ENCODE results near the gene ELOVL6. TPM values are rescaled to one million over a fixed set of nuclear protein-coding genes. Genes with fewer than 3 reads are reported as not detected.
"Not testable (repeated sequence)": the region's sequence is repeated elsewhere in the genome, so short reads cannot be mapped to it uniquely, and the experiment has no call there.

ELOVL6 gene
- total and polyA plus RNA-seq, 3 donors from 2014 or later, result 1.3 to 3.5 (median 1.5) TPM

- TF ChIP-seq CTCF (IDR thresholded peaks at IDR 0.05), result no peak
- TF ChIP-seq POLR2A (IDR thresholded peaks at IDR 0.05), result no peak
- Histone ChIP-seq H3K4me3 (peak overlapping the region; percentile 85 to 88), H3K4me1 (peaks cover 9% of the 10 kb centered on the region), H3K27me3 (no peaks in the 10 kb centered on the region), H3K36me3 (ENCODE audit: low read depth, missing control alignments) (no peaks in the 10 kb centered on the region), H3K9me3 (no peaks in the 10 kb centered on the region), H3K27ac (peak overlapping the region; percentile 80 to 87)
- WGBS, 2 donors, result 16 to 23% methylated on average over 11 of the region's 11 CpGs
- no peak for DNase-seq
- intact Hi-C loops (cut with DNase I; ENCODE audit: low total_unique reads), result no loop called here
Measured at GRCh38 chr4:110195561-110196205, 2.7 kb downstream of the ELOVL6 start.

- no peak overlapping the region for H3K27ac ChIP-seq
- intact Hi-C loops (cut with DNase I; ENCODE audit: low total_unique reads), result no loop called here
- 53 to 61% methylated on average over 8 of the region's 8 CpGs for WGBS, 2 donors
Measured at GRCh38 chr4:110193822-110194761, 4.3 kb downstream of the ELOVL6 start.

GRCh38 chr4:110193287-110193686 lies 5.1 kb downstream of the ELOVL6 start:
- H3K4me3 ChIP-seq; H3K4me1 ChIP-seq; H3K27ac ChIP-seq; DNase-seq; intact Hi-C loops (cut with DNase I; ENCODE audit: low total_unique reads); H3K27me3 ChIP-seq; H3K9me3 ChIP-seq; H3K36me3 ChIP-seq (ENCODE audit: low read depth, missing control alignments): not testable (repeated sequence)
- WGBS, 2 donors, result 48 to 49% methylated on average over 7 of the region's 7 CpGs

More at GRCh38 chr4:110193822-110194761, 4.3 kb downstream of the ELOVL6 start:
- Histone ChIP-seq H3K4me3 (no peak overlapping the region), H3K4me1 (peaks cover 9% of the 10 kb centered on the region), H3K9me3 (no peaks in the 10 kb centered on the region), H3K27me3 (no peaks in the 10 kb centered on the region), H3K36me3 (ENCODE audit: low read depth, missing control alignments) (no peaks in the 10 kb centered on the region)
- DNase-seq, result peak; percentile 88
- TF ChIP-seq CTCF (IDR thresholded peaks at IDR 0.05) (no peak), POLR2A (IDR thresholded peaks at IDR 0.05) (no peak)

GRCh38 chr4:110190249-110190648 lies 8.2 kb downstream of the ELOVL6 start:
- WGBS, 2 donors, result 89 to 93% methylated on average over 5 of the region's 5 CpGs
- no peak overlapping the region for H3K4me3 ChIP-seq
- DNase-seq, result no peak

More at GRCh38 chr4:110190249-110190648, 8.2 kb downstream of the ELOVL6 start:
- Histone ChIP-seq H3K9me3 (no peaks in the 10 kb centered on the region), H3K27me3 (no peaks in the 10 kb centered on the region), H3K27ac (no peak overlapping the region), H3K36me3 (ENCODE audit: low read depth, missing control alignments) (no peaks in the 10 kb centered on the region), H3K4me1 (peaks cover 6% of the 10 kb centered on the region)
- TF ChIP-seq POLR2A (IDR thresholded peaks at IDR 0.05) (no peak), CTCF (IDR thresholded peaks at IDR 0.05) (no peak)
- intact Hi-C loops (cut with DNase I; ENCODE audit: low total_unique reads), result no loop called here

Data from testis (tissue), 3 donors.